NCI-H146 (cell line): ENCODE data around the gene ETV5.
"Not testable (repeated sequence)": the region's sequence is repeated elsewhere in the genome, so short reads cannot be mapped to it uniquely, and the experiment has no call there.

ENCODE experiments used
- DNase-seq: peaks from one replicate; lab custom pipeline; 2025; lab: John Stamatoyannopoulos, UW

ETV5 gene

GRCh38 chr3:186021673-186022362 lies 87.1 kb downstream of the ETV5 start:
- no peak for DNase-seq

- DNase-seq = not testable (repeated sequence)
Measured at GRCh38 chr3:186021250-186021649, 87.6 kb downstream of the ETV5 start.

GRCh38 chr3:186019288-186019687 lies 89.6 kb downstream of the ETV5 start:
- not testable (repeated sequence) for DNase-seq

- DNase-seq = no peak
Measured at GRCh38 chr3:186014866-186015265, 94.0 kb downstream of the ETV5 start.

GRCh38 chr3:186013312-186013711 lies 95.6 kb downstream of the ETV5 start:
- no peak for DNase-seq

DNA sequence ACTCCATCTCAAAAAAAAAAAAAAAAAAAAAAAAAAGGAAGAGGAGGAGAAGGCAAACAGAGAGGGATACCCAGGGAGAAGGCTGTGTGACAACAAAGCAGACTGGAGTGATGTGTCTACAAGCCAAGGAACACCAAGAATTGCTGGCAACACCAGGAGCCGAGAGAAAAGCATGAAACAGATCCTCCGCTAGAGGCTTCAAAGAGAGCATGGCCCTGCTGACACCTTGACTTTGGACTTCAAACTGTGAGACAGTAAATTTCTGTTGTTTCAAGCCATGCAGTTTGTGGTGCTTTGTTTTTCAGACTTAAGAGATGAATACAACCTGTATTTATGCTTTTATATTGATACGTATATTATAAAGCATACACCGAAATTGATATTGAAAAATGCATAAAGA lies 96.8 kb downstream of the ETV5 start:
- no peak for DNase-seq

DNA sequence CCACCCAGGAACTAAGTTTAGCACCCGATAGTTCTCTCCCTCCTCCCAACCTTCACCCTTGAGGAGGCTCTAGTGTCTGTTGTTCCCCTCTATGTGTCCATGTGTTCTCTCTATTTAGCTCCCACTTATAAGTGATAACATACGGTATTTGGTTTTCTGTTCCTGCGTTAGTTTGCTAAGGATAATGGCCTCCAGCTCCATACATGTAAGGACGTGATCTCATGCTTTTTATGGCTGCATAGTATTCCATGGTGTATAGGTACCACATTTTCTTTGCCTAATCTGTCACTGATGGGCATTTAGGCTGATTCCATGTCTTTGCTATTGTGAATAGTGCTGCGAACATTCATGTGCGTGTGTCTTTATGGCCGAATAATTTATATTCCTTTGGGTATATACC lies 104.2 kb downstream of the ETV5 start:
- no peak for DNase-seq

GRCh38 chr3:186004209-186004608 lies 104.7 kb downstream of the ETV5 start:
- DNase-seq = no peak

DNA sequence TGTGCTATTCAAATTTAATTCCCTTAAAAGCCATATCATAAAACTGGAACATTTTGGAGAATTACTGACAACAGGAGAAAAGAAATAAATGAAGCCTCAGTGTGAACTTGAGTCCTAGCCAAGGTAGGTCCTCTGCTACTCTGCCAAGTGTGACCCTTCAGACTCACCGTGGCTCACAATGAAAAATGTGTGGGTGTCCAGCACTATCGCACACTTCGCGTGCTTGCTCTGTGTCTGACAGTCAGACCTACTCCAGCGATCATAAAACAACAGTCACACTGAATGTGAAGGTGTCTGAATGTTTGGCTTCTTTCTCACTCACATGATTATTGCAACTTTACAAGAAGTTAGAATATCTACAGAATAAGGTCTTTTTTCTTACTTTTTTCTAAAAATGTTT lies 105.3 kb downstream of the ETV5 start:
- no peak for DNase-seq

DNA sequence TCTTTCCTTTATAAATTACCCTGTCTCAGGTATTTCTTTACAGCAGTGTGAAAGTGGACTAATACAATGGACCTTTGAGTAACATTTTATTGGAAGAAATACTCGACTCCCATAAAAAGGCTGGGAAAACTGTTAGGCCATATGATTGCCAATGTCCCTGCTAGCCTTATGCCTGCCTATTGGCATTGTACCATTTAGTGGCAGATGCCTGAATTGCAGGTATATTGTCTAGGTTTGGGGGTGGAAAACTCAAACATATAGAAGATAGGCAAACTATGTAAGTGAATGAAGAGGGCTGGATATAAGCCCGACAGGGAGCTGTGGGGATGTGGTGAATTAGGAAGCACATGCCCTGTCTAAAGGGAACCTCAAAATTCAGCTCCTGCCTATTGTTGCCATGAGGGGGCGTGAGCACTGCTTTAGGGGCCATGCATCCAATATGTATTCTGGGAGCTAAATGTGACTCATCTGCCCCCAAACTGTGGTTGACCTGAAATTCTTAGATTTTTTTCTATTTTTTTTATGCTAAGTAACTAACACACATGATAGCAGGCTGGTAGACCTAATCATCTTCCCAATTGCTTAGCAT lies 105.9 kb downstream of the ETV5 start:
- DNase-seq = no peak

DNA sequence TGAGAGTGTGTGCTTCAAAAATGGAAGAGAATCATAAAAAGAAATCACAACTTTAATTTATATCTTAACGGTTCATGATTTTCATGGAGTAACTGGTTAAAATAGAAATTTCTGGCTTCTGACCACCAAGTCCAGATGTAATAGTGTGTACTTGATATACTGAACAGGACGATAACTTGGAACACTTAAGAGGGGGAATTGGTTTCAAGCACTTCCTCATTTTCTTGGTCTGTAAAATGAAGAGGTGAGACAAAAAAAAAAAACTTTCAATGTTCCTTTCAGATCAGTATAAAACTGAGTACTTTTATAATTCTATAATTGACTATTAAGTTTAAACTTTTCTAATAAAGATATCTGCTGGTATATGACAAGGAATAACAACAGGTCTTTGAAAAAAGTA lies 107.0 kb downstream of the ETV5 start:
- DNase-seq = no peak

DNA sequence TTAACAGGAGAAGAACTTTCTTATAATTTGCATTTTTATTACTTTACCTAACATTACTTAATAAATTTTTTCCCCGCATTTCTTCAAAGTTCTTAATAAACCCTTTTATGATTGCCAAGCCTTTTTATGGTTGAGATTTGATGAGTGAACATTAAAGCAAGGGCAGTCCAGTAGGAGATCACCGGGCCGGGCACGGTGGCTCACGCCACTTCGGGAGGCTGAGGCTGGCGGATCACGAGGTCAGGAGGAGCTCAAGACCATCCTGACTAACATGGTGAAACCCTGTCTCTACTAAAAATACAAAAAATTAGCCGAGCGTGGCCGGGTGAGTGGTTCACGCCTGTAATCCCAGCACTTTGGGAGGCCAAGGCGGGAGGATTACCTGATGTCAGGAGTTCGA lies 109.7 kb downstream of the ETV5 start:
- DNase-seq = no peak

DNA sequence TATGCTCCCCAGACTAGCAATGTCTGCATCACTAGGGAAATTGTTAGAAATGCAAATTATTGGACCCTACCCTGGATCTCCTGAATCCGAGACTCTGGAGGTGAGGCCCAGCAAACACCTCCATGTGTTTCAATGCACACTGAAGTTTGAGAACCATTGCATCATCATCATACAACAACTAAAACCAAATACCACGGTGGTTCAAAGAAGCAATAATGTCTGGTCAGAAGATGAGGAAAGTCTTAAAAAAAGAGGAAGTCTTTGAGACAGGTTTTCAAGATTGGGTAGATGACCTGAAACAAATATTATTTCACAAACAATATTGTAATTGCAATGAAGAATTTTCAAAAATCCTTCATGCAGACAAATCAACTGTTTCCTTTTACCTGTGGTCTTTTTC lies 110.8 kb downstream of the ETV5 start:
- DNase-seq = no peak

DNA sequence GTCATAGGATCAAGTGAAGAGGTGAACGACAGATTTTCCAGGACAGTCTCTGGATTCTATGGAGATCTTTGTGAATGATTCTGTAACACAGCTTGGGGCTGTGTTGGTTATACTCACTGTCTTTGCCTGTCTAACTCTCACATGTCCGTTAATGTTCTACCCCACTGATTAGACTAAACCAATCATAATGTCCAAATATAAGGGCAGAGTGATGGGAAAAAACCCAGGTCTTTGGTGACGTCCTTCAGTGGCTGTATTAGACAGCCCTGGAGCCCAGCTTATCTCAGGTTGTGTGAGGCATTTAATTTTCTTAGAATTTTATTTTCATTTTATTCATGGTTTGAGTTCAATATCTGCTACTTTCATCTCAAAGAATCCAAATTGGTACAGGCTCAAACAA lies 111.8 kb downstream of the ETV5 start:
- DNase-seq = no peak
